Transverse colon (tissue), 4 donors: Measurements from ENCODE around the gene SYT12.

Experiments used
- POLR2A ChIP-seq: fragments of 450-650 bp; IDR thresholded peaks from one replicate; pipeline ENCODE4 v1.6.1; 2016; ENCODE audit warnings: antibody characterized with exemption, mild to moderate bottlenecking, moderate library complexity
- POLR2AphosphoS5 ChIP-seq, 3 donors: sonication (generic); formaldehyde crosslinking; IDR thresholded peaks; one replicate each; pipeline ENCODE4 v1.6.1; 2016; ENCODE audit warnings: antibody characterized with exemption in 3 of 3
- TF ChIP-seq, protein P1 (sequence below), 5 experiments: fragments of 200-600 bp in 3 of 5; fragments of 450-650 bp in 2 of 5; sonication (generic) in 3 of 5; IDR thresholded peaks; 1 replicate in 2 of 5; 2 replicates in 3 of 5; pipeline ENCODE4 v1.5.1; 2016 to 2017; ENCODE audit warnings: antibody characterized with exemption in 5 of 5, inconsistent platforms in 3 of 5, mild to moderate bottlenecking in 2 of 5, moderate library complexity in 1 of 5

DNA sequence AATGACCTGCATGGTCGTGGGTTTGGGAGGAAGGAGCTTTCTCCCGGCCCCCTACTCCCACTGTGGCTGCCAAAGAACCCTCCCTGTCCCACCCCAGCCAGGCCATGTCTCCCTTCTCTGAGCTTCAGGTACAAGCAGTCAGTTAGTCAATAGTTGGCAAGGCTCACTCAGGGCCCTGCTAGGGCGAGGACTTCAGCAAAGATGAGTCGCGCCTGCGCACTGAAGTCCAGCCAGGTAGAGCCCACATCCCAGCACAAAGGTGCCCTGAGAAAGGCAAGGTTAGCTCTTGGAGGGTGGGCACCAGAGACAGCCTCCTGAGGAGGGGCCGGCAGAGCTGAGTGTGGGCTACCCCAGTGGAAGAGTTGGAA is 36.8 kb upstream of the SYT12 start:
- TF ChIP-seq, protein P1, sequence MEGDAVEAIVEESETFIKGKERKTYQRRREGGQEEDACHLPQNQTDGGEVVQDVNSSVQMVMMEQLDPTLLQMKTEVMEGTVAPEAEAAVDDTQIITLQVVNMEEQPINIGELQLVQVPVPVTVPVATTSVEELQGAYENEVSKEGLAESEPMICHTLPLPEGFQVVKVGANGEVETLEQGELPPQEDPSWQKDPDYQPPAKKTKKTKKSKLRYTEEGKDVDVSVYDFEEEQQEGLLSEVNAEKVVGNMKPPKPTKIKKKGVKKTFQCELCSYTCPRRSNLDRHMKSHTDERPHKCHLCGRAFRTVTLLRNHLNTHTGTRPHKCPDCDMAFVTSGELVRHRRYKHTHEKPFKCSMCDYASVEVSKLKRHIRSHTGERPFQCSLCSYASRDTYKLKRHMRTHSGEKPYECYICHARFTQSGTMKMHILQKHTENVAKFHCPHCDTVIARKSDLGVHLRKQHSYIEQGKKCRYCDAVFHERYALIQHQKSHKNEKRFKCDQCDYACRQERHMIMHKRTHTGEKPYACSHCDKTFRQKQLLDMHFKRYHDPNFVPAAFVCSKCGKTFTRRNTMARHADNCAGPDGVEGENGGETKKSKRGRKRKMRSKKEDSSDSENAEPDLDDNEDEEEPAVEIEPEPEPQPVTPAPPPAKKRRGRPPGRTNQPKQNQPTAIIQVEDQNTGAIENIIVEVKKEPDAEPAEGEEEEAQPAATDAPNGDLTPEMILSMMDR (IDR thresholded peaks at IDR 0.05), result no peak
- TF ChIP-seq POLR2AphosphoS5 (IDR thresholded peaks at IDR 0.05) (no peak), POLR2A (no peak)
